ENCODE data around the gene NUDT4. TPM values are rescaled to one million over a fixed set of nuclear protein-coding genes. Genes with fewer than 3 reads are reported as not detected.

Gene NUDT4
- total and polyA plus RNA-seq, 2 of the 8 experiments (the other 6 are each of a cell fraction or from before 2014, with no cell fraction given) = 17.3 to 71.7 TPM

GRCh38 chr12:93333054-93333453 is 44.7 kb upstream of the NUDT4 start (continued):
- TF ChIP-seq CHD7 (IDR thresholded peaks at IDR 0.05; ENCODE audit: insufficient replicate concordance, low read length) (no peak), CREB1 (IDR thresholded peaks at IDR 0.05) (no peak), EZH2 (IDR thresholded peaks at IDR 0.05; ENCODE audit: low read depth, low read length, severe bottlenecking) (no peak), SRF (IDR thresholded peaks at IDR 0.05; ENCODE audit: low read depth, low read length) (no peak), SP2 (IDR thresholded peaks at IDR 0.05; ENCODE audit: low read length) (no peak), RXRA (IDR thresholded peaks at IDR 0.05; ENCODE audit: insufficient read depth, low read depth, low read length) (no peak), YY1 (IDR thresholded peaks at IDR 0.05; ENCODE audit: low read depth, low read length) (no peak), RNF2 (IDR thresholded peaks at IDR 0.05; ENCODE audit: borderline replicate concordance, low read depth, low read length, missing control alignments, poor library complexity, severe bottlenecking) (no peak)

Data from H1 (cell line).